Tibial nerve (tissue), 4 donors: ENCODE data around the gene LINC00237.

ENCODE experiments used
- EP300 ChIP-seq, 2 donors: sonication (generic); formaldehyde crosslinking; IDR thresholded peaks; one replicate each; pipeline ENCODE4 v1.6.1; 2017; ENCODE audit warnings: antibody characterized with exemption in 2 of 2, mild to moderate bottlenecking in 1 of 2
- POLR2A ChIP-seq, 2 donors: fragments of 450-650 bp; IDR thresholded peaks; one replicate each; pipeline ENCODE4 v1.6.1; 2017; ENCODE audit warnings: antibody characterized with exemption in 2 of 2, mild to moderate bottlenecking in 2 of 2, moderate library complexity in 2 of 2
- TF ChIP-seq, protein P1 (sequence below), 5 experiments: fragments of 200-600 bp in 3 of 5; fragments of 450-650 bp in 2 of 5; sonication (generic) in 3 of 5; IDR thresholded peaks; one replicate each; pipeline ENCODE4 v1.5.1; 2016 to 2019; ENCODE audit warnings: antibody characterized with exemption in 5 of 5, mild to moderate bottlenecking in 3 of 5, moderate library complexity in 2 of 5

DNA sequence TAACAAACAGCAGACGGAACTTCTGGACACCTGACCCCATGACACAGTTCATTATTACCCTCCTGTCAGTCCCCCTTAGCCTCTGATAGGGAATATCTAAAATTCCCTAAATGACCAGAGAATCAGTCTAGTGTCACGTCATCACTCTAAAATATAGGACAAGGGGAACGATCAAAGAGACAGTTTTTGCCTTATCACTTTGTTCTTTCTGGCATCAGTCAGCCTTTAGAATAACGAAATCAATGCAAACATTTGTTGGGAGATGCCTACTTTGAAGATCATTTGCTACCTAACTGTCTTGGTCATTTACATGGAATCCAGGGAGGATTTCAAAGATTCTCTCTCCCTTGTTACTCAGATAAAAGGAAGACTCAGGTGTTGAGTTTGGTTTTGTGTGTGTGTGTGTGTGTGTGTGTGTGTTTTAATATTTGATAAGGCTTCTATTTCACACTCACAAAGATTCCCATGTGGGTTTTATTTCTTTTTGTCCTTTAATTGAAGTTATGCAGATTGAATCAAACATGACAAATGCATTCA, 28.3 kb downstream of the LINC00237 start:
- no peak for TF ChIP-seq EP300 (IDR thresholded peaks at IDR 0.05)
- TF ChIP-seq, protein P1, sequence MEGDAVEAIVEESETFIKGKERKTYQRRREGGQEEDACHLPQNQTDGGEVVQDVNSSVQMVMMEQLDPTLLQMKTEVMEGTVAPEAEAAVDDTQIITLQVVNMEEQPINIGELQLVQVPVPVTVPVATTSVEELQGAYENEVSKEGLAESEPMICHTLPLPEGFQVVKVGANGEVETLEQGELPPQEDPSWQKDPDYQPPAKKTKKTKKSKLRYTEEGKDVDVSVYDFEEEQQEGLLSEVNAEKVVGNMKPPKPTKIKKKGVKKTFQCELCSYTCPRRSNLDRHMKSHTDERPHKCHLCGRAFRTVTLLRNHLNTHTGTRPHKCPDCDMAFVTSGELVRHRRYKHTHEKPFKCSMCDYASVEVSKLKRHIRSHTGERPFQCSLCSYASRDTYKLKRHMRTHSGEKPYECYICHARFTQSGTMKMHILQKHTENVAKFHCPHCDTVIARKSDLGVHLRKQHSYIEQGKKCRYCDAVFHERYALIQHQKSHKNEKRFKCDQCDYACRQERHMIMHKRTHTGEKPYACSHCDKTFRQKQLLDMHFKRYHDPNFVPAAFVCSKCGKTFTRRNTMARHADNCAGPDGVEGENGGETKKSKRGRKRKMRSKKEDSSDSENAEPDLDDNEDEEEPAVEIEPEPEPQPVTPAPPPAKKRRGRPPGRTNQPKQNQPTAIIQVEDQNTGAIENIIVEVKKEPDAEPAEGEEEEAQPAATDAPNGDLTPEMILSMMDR (IDR thresholded peaks at IDR 0.05) = no peak
- TF ChIP-seq POLR2A (IDR thresholded peaks at IDR 0.05) = no peak
